Ureter (tissue), 1 donor: ENCODE measurements around the gene FGD3. TPM values are rescaled to one million over a fixed set of nuclear protein-coding genes. Genes with fewer than 3 reads are reported as not detected.

ENCODE experiments used
- DNase-seq: peaks from one replicate; pipeline ENCODE4 v3.0.0-alpha.2; 2020; ENCODE audit warnings: low spot score
- total RNA-seq: library from RNA; stranded (reverse); gene quantifications from one replicate; pipeline ENCODE4 v1.2.4, GENCODE V29; 2023
- donor health status: DM: yes; HTN: yes; CAD: no.

Gene FGD3
- total RNA-seq, 1 donor from 2014 or later: 55.4 TPM

- DNase-seq: no peak
Observed at GRCh38 chr9:93030642-93031628, 83.6 kb downstream of the FGD3 start.

GRCh38 chr9:93031629-93032430, 84.5 kb downstream of the FGD3 start:
- DNase-seq: no peak

- no peak for DNase-seq
Observed at GRCh38 chr9:93032545-93032944, 85.2 kb downstream of the FGD3 start.

GRCh38 chr9:93033531-93033930, 86.2 kb downstream of the FGD3 start:
- DNase-seq: no peak

- no peak for DNase-seq
Observed at GRCh38 chr9:93035106-93035660, 87.9 kb downstream of the FGD3 start.

- DNase-seq: no peak
Observed at GRCh38 chr9:93035821-93036351, 88.6 kb downstream of the FGD3 start.

- no peak for DNase-seq
Observed at GRCh38 chr9:93036887-93037475, 89.7 kb downstream of the FGD3 start.

- no peak for DNase-seq
Observed at GRCh38 chr9:93037476-93037971, 90.2 kb downstream of the FGD3 start.

GRCh38 chr9:93038918-93039317, 91.6 kb downstream of the FGD3 start:
- no peak for DNase-seq

- no peak for DNase-seq
Observed at GRCh38 chr9:93039456-93039855, 92.1 kb downstream of the FGD3 start.

- no peak for DNase-seq
Observed at GRCh38 chr9:93039976-93040375, 92.7 kb downstream of the FGD3 start.

- no peak for DNase-seq
Observed at GRCh38 chr9:93040409-93040808, 93.1 kb downstream of the FGD3 start.

- no peak for DNase-seq
Observed at GRCh38 chr9:93041108-93041802, 93.9 kb downstream of the FGD3 start.

- no peak for DNase-seq
Observed at GRCh38 chr9:93043122-93043521, 95.8 kb downstream of the FGD3 start.

GRCh38 chr9:93045521-93045920, 98.2 kb downstream of the FGD3 start:
- DNase-seq: no peak

GRCh38 chr9:93048566-93049448, 101.5 kb downstream of the FGD3 start:
- DNase-seq: no peak

GRCh38 chr9:93049491-93049890, 102.2 kb downstream of the FGD3 start:
- DNase-seq: no peak

GRCh38 chr9:93050231-93050630, 102.9 kb downstream of the FGD3 start:
- no peak for DNase-seq

GRCh38 chr9:93051680-93052089, 104.4 kb downstream of the FGD3 start:
- no peak for DNase-seq
